ENCODE measurements around the gene NKX2-2.

- TF ChIP-seq FOXK2 (IDR thresholded peaks at IDR 0.05): no peak
- TF ChIP-seq SUZ12 (IDR thresholded peaks at IDR 0.05): no peak
- no peak for TF ChIP-seq L3MBTL2 (conservative IDR thresholded peaks at IDR 0.05)
- TF ChIP-seq SP1 (IDR thresholded peaks at IDR 0.05): no peak
- no peak for TF ChIP-seq HDGF (IDR thresholded peaks at IDR 0.05; ENCODE audit: borderline replicate concordance)
- no peak for TF ChIP-seq TARDBP (IDR thresholded peaks at IDR 0.05)
- TF ChIP-seq FOXM1 (IDR thresholded peaks at IDR 0.05; ENCODE audit: borderline replicate concordance): no peak
- TF ChIP-seq ZNF384 (IDR thresholded peaks at IDR 0.05): no peak
- no peak for TF ChIP-seq ELF4 (IDR thresholded peaks at IDR 0.05)
- TF ChIP-seq BHLHE40 (IDR thresholded peaks at IDR 0.05; ENCODE audit: borderline replicate concordance): no peak
- no peak for TF ChIP-seq FOXA1 (IDR thresholded peaks at IDR 0.05)
Measured at GRCh38 chr20:21556398-21556797, 42.5 kb upstream of the NKX2-2 start.
